ENCODE data around the gene UBE3D.

The UBE3D gene

GRCh38 chr6:82869493-82869892, 196.1 kb downstream of the UBE3D start:
- no peak overlapping the region for H3K9ac ChIP-seq (ENCODE audit: low read length)
- H3K27ac ChIP-seq (ENCODE audit: low read depth, low read length) = no peak overlapping the region
- H3K27me3 ChIP-seq (ENCODE audit: low read length) = no peaks in the 10 kb centered on the region
- TF ChIP-seq EZH2phosphoT487 (conservative IDR thresholded peaks at IDR 0.05; ENCODE audit: low read length) = no peak
- no peak for TF ChIP-seq CTCF (IDR thresholded peaks at IDR 0.05; ENCODE audit: insufficient read depth, low read length, poor library complexity, severe bottlenecking)
- no peak overlapping the region for H3K4me3 ChIP-seq (ENCODE audit: insufficient read depth, low read length, poor library complexity, severe bottlenecking)
- H4K20me1 ChIP-seq (ENCODE audit: low read depth, low read length) = no peaks in the 10 kb centered on the region
- H3F3A ChIP-seq (ENCODE audit: insufficient read depth) = no peaks in the 10 kb centered on the region
- H3K4me2 ChIP-seq (ENCODE audit: low read depth, low read length, poor library complexity, severe bottlenecking) = no peak overlapping the region
- H3K79me2 ChIP-seq (ENCODE audit: insufficient read depth, low read length) = no peaks in the 10 kb centered on the region
- H3K36me3 ChIP-seq (ENCODE audit: low read length) = no peaks in the 10 kb centered on the region
- no peak overlapping the region for H2AFZ ChIP-seq (ENCODE audit: low read depth, low read length, severe bottlenecking)
- H3K9me3 ChIP-seq (ENCODE audit: insufficient read depth, low read length) = no peaks in the 10 kb centered on the region
- H3K9me2 ChIP-seq (replicated peaks; ENCODE audit: insufficient read depth, low read length) = no peaks in the 10 kb centered on the region

GRCh38 chr6:82867946-82868345, 197.7 kb downstream of the UBE3D start:
- no peaks in the 10 kb centered on the region for H3K9me2 ChIP-seq (replicated peaks; ENCODE audit: insufficient read depth, low read length)
- TF ChIP-seq EZH2phosphoT487 (conservative IDR thresholded peaks at IDR 0.05; ENCODE audit: low read length) (no peak), CTCF (IDR thresholded peaks at IDR 0.05; ENCODE audit: insufficient read depth, low read length, poor library complexity, severe bottlenecking) (no peak)

GRCh38 chr6:82866446-82866845, 199.2 kb downstream of the UBE3D start:
- no peaks in the 10 kb centered on the region for H3K9me2 ChIP-seq (replicated peaks; ENCODE audit: insufficient read depth, low read length)
- no peak for TF ChIP-seq CTCF (IDR thresholded peaks at IDR 0.05; ENCODE audit: insufficient read depth, low read length, poor library complexity, severe bottlenecking)
- no peak for TF ChIP-seq EZH2phosphoT487 (conservative IDR thresholded peaks at IDR 0.05; ENCODE audit: low read length)
- no peak overlapping the region for H2AFZ ChIP-seq (ENCODE audit: low read depth, low read length, severe bottlenecking)
- H3K4me2 ChIP-seq (ENCODE audit: low read depth, low read length, poor library complexity, severe bottlenecking) = no peak overlapping the region
- H3K4me3 ChIP-seq (ENCODE audit: insufficient read depth, low read length, poor library complexity, severe bottlenecking) = no peak overlapping the region
- no peaks in the 10 kb centered on the region for H3K27me3 ChIP-seq (ENCODE audit: low read length)
- H3K36me3 ChIP-seq (ENCODE audit: low read length) = no peaks in the 10 kb centered on the region
- no peaks in the 10 kb centered on the region for H3K9me3 ChIP-seq (ENCODE audit: insufficient read depth, low read length)
- no peaks in the 10 kb centered on the region for H3K79me2 ChIP-seq (ENCODE audit: insufficient read depth, low read length)
- no peak overlapping the region for H3K9ac ChIP-seq (ENCODE audit: low read length)
- H3F3A ChIP-seq (ENCODE audit: insufficient read depth) = no peaks in the 10 kb centered on the region
- H4K20me1 ChIP-seq (ENCODE audit: low read depth, low read length) = no peaks in the 10 kb centered on the region
- no peak overlapping the region for H3K27ac ChIP-seq (ENCODE audit: low read depth, low read length)

More at GRCh38 chr6:82867946-82868345, 197.7 kb downstream of the UBE3D start:
- H3K4me2 ChIP-seq (ENCODE audit: low read depth, low read length, poor library complexity, severe bottlenecking) = no peak overlapping the region
- H3F3A ChIP-seq (ENCODE audit: insufficient read depth) = no peaks in the 10 kb centered on the region
- H2AFZ ChIP-seq (ENCODE audit: low read depth, low read length, severe bottlenecking) = no peak overlapping the region
- H3K9ac ChIP-seq (ENCODE audit: low read length) = no peak overlapping the region
- H3K27ac ChIP-seq (ENCODE audit: low read depth, low read length) = no peak overlapping the region
- H3K79me2 ChIP-seq (ENCODE audit: insufficient read depth, low read length) = no peaks in the 10 kb centered on the region
- no peaks in the 10 kb centered on the region for H3K36me3 ChIP-seq (ENCODE audit: low read length)
- no peaks in the 10 kb centered on the region for H3K27me3 ChIP-seq (ENCODE audit: low read length)
- H4K20me1 ChIP-seq (ENCODE audit: low read depth, low read length) = no peaks in the 10 kb centered on the region
- no peaks in the 10 kb centered on the region for H3K9me3 ChIP-seq (ENCODE audit: insufficient read depth, low read length)
- H3K4me3 ChIP-seq (ENCODE audit: insufficient read depth, low read length, poor library complexity, severe bottlenecking) = no peak overlapping the region
